ENCODE data around the gene ZNF674. TPM values are rescaled to one million over a fixed set of nuclear protein-coding genes. Genes with fewer than 3 reads are reported as not detected.

The ZNF674 gene
- total RNA-seq, 1 experiment from 2014 or later: 1.6 TPM

GRCh38 chrX:46580613-46581012 lies 35.4 kb upstream of the ZNF674 start:
- no peak overlapping the region for H3K9ac ChIP-seq (ENCODE audit: low read length)
- no peak overlapping the region for H3K4me2 ChIP-seq (ENCODE audit: low read depth, low read length, poor library complexity, severe bottlenecking)
- H3K79me2 ChIP-seq (ENCODE audit: low read length): no peaks in the 10 kb centered on the region
- no peaks in the 10 kb centered on the region for H3K9me2 ChIP-seq (replicated peaks; ENCODE audit: insufficient read depth, low read length)
- no peaks in the 10 kb centered on the region for H3K36me3 ChIP-seq (ENCODE audit: insufficient read depth, low read length)
- H3K4me3 ChIP-seq (ENCODE audit: low read length): no peak overlapping the region
- no peaks in the 10 kb centered on the region for H3K27me3 ChIP-seq (ENCODE audit: low read length)
- H3K27ac ChIP-seq (ENCODE audit: low read length): no peak overlapping the region
- H3K9me3 ChIP-seq (ENCODE audit: low read length): no peaks in the 10 kb centered on the region
- H4K20me1 ChIP-seq (ENCODE audit: insufficient read depth, low read depth, low read length): no peaks in the 10 kb centered on the region
- no peak overlapping the region for H2AFZ ChIP-seq (ENCODE audit: low read length)
- no peaks in the 10 kb centered on the region for H3K4me1 ChIP-seq (ENCODE audit: low read length)
- no peak for DNase-seq

GRCh38 chrX:46579250-46579649 lies 34.0 kb upstream of the ZNF674 start:
- H3K4me1 ChIP-seq (ENCODE audit: low read length): peaks cover 3% of the 10 kb centered on the region
- DNase-seq: no peak
- H3K4me3 ChIP-seq (ENCODE audit: low read length): no peak overlapping the region
- H3K27ac ChIP-seq (ENCODE audit: low read length): no peak overlapping the region
- H3K27me3 ChIP-seq (ENCODE audit: low read length): no peaks in the 10 kb centered on the region
- H3K36me3 ChIP-seq (ENCODE audit: insufficient read depth, low read length): no peaks in the 10 kb centered on the region
- H4K20me1 ChIP-seq (ENCODE audit: insufficient read depth, low read depth, low read length): no peaks in the 10 kb centered on the region
- H3K4me2 ChIP-seq (ENCODE audit: low read depth, low read length, poor library complexity, severe bottlenecking): no peak overlapping the region
- H3K9ac ChIP-seq (ENCODE audit: low read length): no peak overlapping the region
- H2AFZ ChIP-seq (ENCODE audit: low read length): no peak overlapping the region
- no peaks in the 10 kb centered on the region for H3K9me3 ChIP-seq (ENCODE audit: low read length)
- no peaks in the 10 kb centered on the region for H3K9me2 ChIP-seq (replicated peaks; ENCODE audit: insufficient read depth, low read length)
- no peaks in the 10 kb centered on the region for H3K79me2 ChIP-seq (ENCODE audit: low read length)

- H3K9ac ChIP-seq (ENCODE audit: low read length): no peak overlapping the region
- H2AFZ ChIP-seq (ENCODE audit: low read length): no peak overlapping the region
- DNase-seq: no peak
- H3K4me3 ChIP-seq (ENCODE audit: low read length): no peak overlapping the region
- H3K9me3 ChIP-seq (ENCODE audit: low read length): no peaks in the 10 kb centered on the region
- no peak overlapping the region for H3K27ac ChIP-seq (ENCODE audit: low read length)
- no peaks in the 10 kb centered on the region for H3K9me2 ChIP-seq (replicated peaks; ENCODE audit: insufficient read depth, low read length)
- no peaks in the 10 kb centered on the region for H4K20me1 ChIP-seq (ENCODE audit: insufficient read depth, low read depth, low read length)
- H3K4me2 ChIP-seq (ENCODE audit: low read depth, low read length, poor library complexity, severe bottlenecking): no peak overlapping the region
- H3K4me1 ChIP-seq (ENCODE audit: low read length): peaks cover 15% of the 10 kb centered on the region
- no peaks in the 10 kb centered on the region for H3K79me2 ChIP-seq (ENCODE audit: low read length)
- no peaks in the 10 kb centered on the region for H3K27me3 ChIP-seq (ENCODE audit: low read length)
- H3K36me3 ChIP-seq (ENCODE audit: insufficient read depth, low read length): no peaks in the 10 kb centered on the region
Observed at GRCh38 chrX:46577221-46578005, 32.2 kb upstream of the ZNF674 start.

- Histone ChIP-seq H2AFZ (ENCODE audit: low read length) (no peak overlapping the region), H3K9me3 (ENCODE audit: low read length) (no peaks in the 10 kb centered on the region), H3K4me1 (ENCODE audit: low read length) (peaks cover 24% of the 10 kb centered on the region), H3K79me2 (ENCODE audit: low read length) (no peaks in the 10 kb centered on the region), H3K9ac (ENCODE audit: low read length) (no peak overlapping the region), H3K9me2 (replicated peaks; ENCODE audit: insufficient read depth, low read length) (no peaks in the 10 kb centered on the region), H4K20me1 (ENCODE audit: insufficient read depth, low read depth, low read length) (no peaks in the 10 kb centered on the region), H3K27me3 (ENCODE audit: low read length) (no peaks in the 10 kb centered on the region), H3K36me3 (ENCODE audit: insufficient read depth, low read length) (no peaks in the 10 kb centered on the region), H3K27ac (ENCODE audit: low read length) (no peak overlapping the region), H3K4me2 (ENCODE audit: low read depth, low read length, poor library complexity, severe bottlenecking) (peak overlapping the region; percentile 19), H3K4me3 (ENCODE audit: low read length) (no peak overlapping the region)
- no peak for DNase-seq
Observed at GRCh38 chrX:46576458-46576857, 31.2 kb upstream of the ZNF674 start.

- Histone ChIP-seq H3K9me2 (replicated peaks; ENCODE audit: insufficient read depth, low read length) (no peaks in the 10 kb centered on the region), H3K9me3 (ENCODE audit: low read length) (no peaks in the 10 kb centered on the region), H3K4me2 (ENCODE audit: low read depth, low read length, poor library complexity, severe bottlenecking) (peak overlapping the region; percentile 19), H3K27ac (ENCODE audit: low read length) (no peak overlapping the region), H3K79me2 (ENCODE audit: low read length) (no peaks in the 10 kb centered on the region), H4K20me1 (ENCODE audit: insufficient read depth, low read depth, low read length) (no peaks in the 10 kb centered on the region), H3K4me1 (ENCODE audit: low read length) (peaks cover 25% of the 10 kb centered on the region), H3K4me3 (ENCODE audit: low read length) (no peak overlapping the region), H2AFZ (ENCODE audit: low read length) (no peak overlapping the region), H3K36me3 (ENCODE audit: insufficient read depth, low read length) (no peaks in the 10 kb centered on the region), H3K9ac (ENCODE audit: low read length) (no peak overlapping the region), H3K27me3 (ENCODE audit: low read length) (no peaks in the 10 kb centered on the region)
- no peak for DNase-seq
Observed at GRCh38 chrX:46575991-46576392, 30.8 kb upstream of the ZNF674 start.

GRCh38 chrX:46575586-46575985 lies 30.4 kb upstream of the ZNF674 start:
- H3K79me2 ChIP-seq (ENCODE audit: low read length): no peaks in the 10 kb centered on the region
- H2AFZ ChIP-seq (ENCODE audit: low read length): no peak overlapping the region
- no peaks in the 10 kb centered on the region for H3K9me3 ChIP-seq (ENCODE audit: low read length)
- no peak overlapping the region for H3K4me2 ChIP-seq (ENCODE audit: low read depth, low read length, poor library complexity, severe bottlenecking)
- H3K4me3 ChIP-seq (ENCODE audit: low read length): no peak overlapping the region
- H4K20me1 ChIP-seq (ENCODE audit: insufficient read depth, low read depth, low read length): no peaks in the 10 kb centered on the region
- H3K27me3 ChIP-seq (ENCODE audit: low read length): no peaks in the 10 kb centered on the region
- H3K4me1 ChIP-seq (ENCODE audit: low read length): peaks cover 25% of the 10 kb centered on the region
- no peaks in the 10 kb centered on the region for H3K9me2 ChIP-seq (replicated peaks; ENCODE audit: insufficient read depth, low read length)
- no peak for DNase-seq
- no peaks in the 10 kb centered on the region for H3K36me3 ChIP-seq (ENCODE audit: insufficient read depth, low read length)
- no peak overlapping the region for H3K27ac ChIP-seq (ENCODE audit: low read length)
- H3K9ac ChIP-seq (ENCODE audit: low read length): no peak overlapping the region

- Histone ChIP-seq H3K79me2 (ENCODE audit: low read length) (no peaks in the 10 kb centered on the region), H3K36me3 (ENCODE audit: insufficient read depth, low read length) (no peaks in the 10 kb centered on the region), H3K4me1 (ENCODE audit: low read length) (peaks cover 25% of the 10 kb centered on the region), H3K9me3 (ENCODE audit: low read length) (no peaks in the 10 kb centered on the region), H3K9me2 (replicated peaks; ENCODE audit: insufficient read depth, low read length) (no peaks in the 10 kb centered on the region), H3K27ac (ENCODE audit: low read length) (no peak overlapping the region), H4K20me1 (ENCODE audit: insufficient read depth, low read depth, low read length) (no peaks in the 10 kb centered on the region), H3K4me3 (ENCODE audit: low read length) (peak overlapping the region; percentile 68; the same call in 1 of the 2 replicates), H3K4me2 (ENCODE audit: low read depth, low read length, poor library complexity, severe bottlenecking) (peak overlapping the region; percentile 71), H3K9ac (ENCODE audit: low read length) (no peak overlapping the region), H3K27me3 (ENCODE audit: low read length) (no peaks in the 10 kb centered on the region), H2AFZ (ENCODE audit: low read length) (no peak overlapping the region)
- no peak for DNase-seq
Observed at GRCh38 chrX:46574774-46575381, 29.7 kb upstream of the ZNF674 start.

GRCh38 chrX:46573892-46574773 lies 28.9 kb upstream of the ZNF674 start:
- DNase-seq: peak; percentile 78

More at GRCh38 chrX:46573892-46574773, 28.9 kb upstream of the ZNF674 start:
- Histone ChIP-seq H3K4me3 (ENCODE audit: low read length) (peak overlapping the region; percentile 68), H3K27me3 (ENCODE audit: low read length) (no peaks in the 10 kb centered on the region), H3K9ac (ENCODE audit: low read length) (peak overlapping the region; percentile 61), H4K20me1 (ENCODE audit: insufficient read depth, low read depth, low read length) (no peaks in the 10 kb centered on the region), H3K9me2 (replicated peaks; ENCODE audit: insufficient read depth, low read length) (no peaks in the 10 kb centered on the region), H3K4me1 (ENCODE audit: low read length) (peaks cover 25% of the 10 kb centered on the region), H3K36me3 (ENCODE audit: insufficient read depth, low read length) (no peaks in the 10 kb centered on the region), H3K9me3 (ENCODE audit: low read length) (no peaks in the 10 kb centered on the region), H3K27ac (ENCODE audit: low read length) (no peak overlapping the region), H2AFZ (ENCODE audit: low read length) (peak overlapping the region; percentile 67; the same call in 1 of the 2 replicates), H3K79me2 (ENCODE audit: low read length) (no peaks in the 10 kb centered on the region), H3K4me2 (ENCODE audit: low read depth, low read length, poor library complexity, severe bottlenecking) (peak overlapping the region; percentile 71)

All from Karpas-422 (cell line).